Measurements from ENCODE around the gene TCF21.

GRCh38 chr6:133894369-133894768 is 5.5 kb downstream of the TCF21 start:
- no peak for TF ChIP-seq EZH2 (IDR thresholded peaks at IDR 0.05; ENCODE audit: insufficient read depth, poor library complexity, severe bottlenecking)
- no peak for TF ChIP-seq EZH2phosphoT487 (IDR thresholded peaks at IDR 0.05; ENCODE audit: insufficient read depth, low read depth)
